ENCODE data around the gene SLC26A9. TPM values are rescaled to one million over a fixed set of nuclear protein-coding genes. Genes with fewer than 3 reads are reported as not detected.

SLC26A9 gene
- total RNA-seq, 1 experiment from 2014 or later = not detected

GRCh38 chr1:205945069-205945468, 1.8 kb upstream of the SLC26A9 start:
- TF ChIP-seq CTCF (conservative IDR thresholded peaks at IDR 0.05; ENCODE audit: low read depth, low read length) = no peak
- no peak for TF ChIP-seq EZH2 (IDR thresholded peaks at IDR 0.05; ENCODE audit: low read length, unreplicated experiment)
- TF ChIP-seq EZH2phosphoT487 (IDR thresholded peaks at IDR 0.05; ENCODE audit: borderline replicate concordance, low read length) = no peak
- DNase-seq = no peak
- no peak overlapping the region for H3K27ac ChIP-seq (ENCODE audit: low read length)
- H3K9ac ChIP-seq (ENCODE audit: low read length) = no peak overlapping the region
- no peaks in the 10 kb centered on the region for H4K20me1 ChIP-seq (ENCODE audit: low read length)
- BruUV-seq (replicated peaks) = no TSS peak
- ChIA-PET CTCF (no interaction called here), POLR2A (ENCODE audit: unreplicated experiment) (no interaction called here)
- no peak overlapping the region for H3K4me2 ChIP-seq (ENCODE audit: low read length)
- peaks cover 66% of the 10 kb centered on the region for H3K27me3 ChIP-seq (ENCODE audit: low read length)
- no peaks in the 10 kb centered on the region for H3K79me2 ChIP-seq (ENCODE audit: low read length)
- no peak overlapping the region for H3K4me3 ChIP-seq (ENCODE audit: low read length)
- no peaks in the 10 kb centered on the region for H3K9me3 ChIP-seq (ENCODE audit: low read length)
- H3K36me3 ChIP-seq (ENCODE audit: low read depth, low read length) = no peaks in the 10 kb centered on the region
- no peak overlapping the region for H2AFZ ChIP-seq (ENCODE audit: low read length)
- ATAC-seq = no peak
- H3F3A ChIP-seq (ENCODE audit: low read length, unreplicated experiment) = no peaks in the 10 kb centered on the region
- peaks cover 8% of the 10 kb centered on the region; the same call in 1 of the 2 replicates for H3K4me1 ChIP-seq (ENCODE audit: insufficient read depth, low read length)
- intact Hi-C loops (cut with micrococcal nuclease) = no loop called here
- H3K9me2 ChIP-seq (replicated peaks; ENCODE audit: low read length) = no peaks in the 10 kb centered on the region

- CTCF ChIA-PET = no interaction called here
- H4K20me1 ChIP-seq (ENCODE audit: low read length) = no peaks in the 10 kb centered on the region
- POLR2A ChIA-PET (ENCODE audit: unreplicated experiment) = no interaction called here
- no peaks in the 10 kb centered on the region for H3K79me2 ChIP-seq (ENCODE audit: low read length)
- H3K27me3 ChIP-seq (ENCODE audit: low read length) = peaks cover 66% of the 10 kb centered on the region
- intact Hi-C loops (cut with micrococcal nuclease) = no loop called here
- no peaks in the 10 kb centered on the region for H3F3A ChIP-seq (ENCODE audit: low read length, unreplicated experiment)
- TF ChIP-seq EZH2phosphoT487 (IDR thresholded peaks at IDR 0.05; ENCODE audit: borderline replicate concordance, low read length) (no peak), CTCF (conservative IDR thresholded peaks at IDR 0.05; ENCODE audit: low read depth, low read length) (no peak), EZH2 (IDR thresholded peaks at IDR 0.05; ENCODE audit: low read length, unreplicated experiment) (no peak)
- H3K4me1 ChIP-seq (ENCODE audit: insufficient read depth, low read length) = peaks cover 8% of the 10 kb centered on the region; the same call in 1 of the 2 replicates
- H3K9me3 ChIP-seq (ENCODE audit: low read length) = no peaks in the 10 kb centered on the region
- H3K9ac ChIP-seq (ENCODE audit: low read length) = no peak overlapping the region
- no peak for DNase-seq
- no peaks in the 10 kb centered on the region for H3K36me3 ChIP-seq (ENCODE audit: low read depth, low read length)
- ATAC-seq = no peak
- no peaks in the 10 kb centered on the region for H3K9me2 ChIP-seq (replicated peaks; ENCODE audit: low read length)
- no TSS peak for BruUV-seq (replicated peaks)
- no peak overlapping the region for H3K4me3 ChIP-seq (ENCODE audit: low read length)
- H3K27ac ChIP-seq (ENCODE audit: low read length) = no peak overlapping the region
- H3K4me2 ChIP-seq (ENCODE audit: low read length) = no peak overlapping the region
- no peak overlapping the region for H2AFZ ChIP-seq (ENCODE audit: low read length)
Observed at GRCh38 chr1:205944525-205944924, 1.3 kb upstream of the SLC26A9 start.

- Histone ChIP-seq H3K4me2 (ENCODE audit: low read length) (no peak overlapping the region), H3K9me3 (ENCODE audit: low read length) (no peaks in the 10 kb centered on the region), H3F3A (ENCODE audit: low read length, unreplicated experiment) (no peaks in the 10 kb centered on the region), H3K27me3 (ENCODE audit: low read length) (peaks cover 59% of the 10 kb centered on the region), H2AFZ (ENCODE audit: low read length) (no peak overlapping the region), H3K27ac (ENCODE audit: low read length) (no peak overlapping the region), H3K36me3 (ENCODE audit: low read depth, low read length) (no peaks in the 10 kb centered on the region), H3K9ac (ENCODE audit: low read length) (no peak overlapping the region), H3K4me3 (ENCODE audit: low read length) (no peak overlapping the region), H3K79me2 (ENCODE audit: low read length) (no peaks in the 10 kb centered on the region), H4K20me1 (ENCODE audit: low read length) (no peaks in the 10 kb centered on the region), H3K4me1 (ENCODE audit: insufficient read depth, low read length) (peaks cover 8% of the 10 kb centered on the region; the same call in 1 of the 2 replicates), H3K9me2 (replicated peaks; ENCODE audit: low read length) (no peaks in the 10 kb centered on the region)
- no peak for DNase-seq
- BruUV-seq (replicated peaks) = no TSS peak
- no peak for ATAC-seq
- TF ChIP-seq EZH2 (IDR thresholded peaks at IDR 0.05; ENCODE audit: low read length, unreplicated experiment) = no peak
- POLR2A ChIA-PET (ENCODE audit: unreplicated experiment) = no interaction called here
- intact Hi-C loops (cut with micrococcal nuclease) = no loop called here
- CTCF ChIA-PET = no interaction called here
Observed at GRCh38 chr1:205942631-205943159, 561 bp downstream of the SLC26A9 start.
